Erythroblast (primary cell): Measurements from ENCODE around the gene TADA2A.

Experiments
- GATA1 ChIP-seq: IDR thresholded peaks from 2 replicates; pipeline ENCODE4 v1.6.1; 2011; ENCODE audit warnings: low read depth, mild to moderate bottlenecking, control low read depth, low read length, moderate library complexity
- POLR2A ChIP-seq: IDR thresholded peaks from 2 replicates; pipeline ENCODE4 v1.6.1; 2011; ENCODE audit warnings: mild to moderate bottlenecking, low read length

- TF ChIP-seq POLR2A (no peak), GATA1 (no peak)
Observed at GRCh38 chr17:37483311-37484039, 76.8 kb downstream of the TADA2A start.
